GM19043 (cell line): Measurements from ENCODE around the gene TNRC6C.
"Not testable (repeated sequence)": the region's sequence is repeated elsewhere in the genome, so short reads cannot be mapped to it uniquely, and the experiment has no call there.

ENCODE experiments used
- ATAC-seq: cut with Tn5 transposase; IDR thresholded peaks from one replicate; pipeline ENCODE4 v1.9.1; 2021; ENCODE audit warnings: low read depth; ENCODE audit not compliant: unreplicated experiment

Gene TNRC6C

DNA sequence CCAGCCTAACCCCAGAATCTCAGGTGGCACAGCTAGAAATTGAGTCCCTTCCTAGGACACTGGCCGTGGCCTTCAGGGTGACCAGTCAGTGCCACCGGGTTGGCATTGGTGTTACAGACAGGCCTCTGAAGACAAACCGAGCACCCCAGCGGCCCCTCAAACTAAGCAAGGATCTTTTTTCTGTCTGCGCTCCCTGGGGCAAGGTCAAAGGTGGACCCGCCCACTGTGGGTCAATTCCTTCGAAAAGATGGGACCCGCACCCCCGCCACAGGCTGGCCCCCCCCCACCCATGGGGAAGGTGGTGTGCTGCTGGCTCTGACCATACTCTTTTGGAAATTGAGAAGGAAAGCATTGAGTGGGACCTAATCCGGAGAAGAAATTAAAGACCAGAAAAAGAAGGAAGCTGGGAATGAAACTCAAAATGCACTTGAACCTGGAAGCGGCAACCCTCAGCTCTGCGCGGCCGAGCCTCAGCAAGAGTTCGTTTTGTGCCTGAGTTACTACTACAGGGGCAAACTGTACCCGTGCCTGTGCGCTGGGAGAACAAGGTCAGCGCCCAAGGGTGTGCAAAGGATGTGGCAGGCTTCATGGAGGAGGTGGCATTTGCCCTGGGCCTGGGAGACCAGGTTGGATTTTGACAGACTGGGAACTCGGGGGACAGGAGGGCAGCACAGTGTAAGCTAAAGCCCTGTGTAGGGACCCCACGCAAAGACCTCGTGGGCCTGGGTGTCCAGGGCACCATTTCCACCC lies 149.6 kb downstream of the TNRC6C start:
- ATAC-seq: no peak

DNA sequence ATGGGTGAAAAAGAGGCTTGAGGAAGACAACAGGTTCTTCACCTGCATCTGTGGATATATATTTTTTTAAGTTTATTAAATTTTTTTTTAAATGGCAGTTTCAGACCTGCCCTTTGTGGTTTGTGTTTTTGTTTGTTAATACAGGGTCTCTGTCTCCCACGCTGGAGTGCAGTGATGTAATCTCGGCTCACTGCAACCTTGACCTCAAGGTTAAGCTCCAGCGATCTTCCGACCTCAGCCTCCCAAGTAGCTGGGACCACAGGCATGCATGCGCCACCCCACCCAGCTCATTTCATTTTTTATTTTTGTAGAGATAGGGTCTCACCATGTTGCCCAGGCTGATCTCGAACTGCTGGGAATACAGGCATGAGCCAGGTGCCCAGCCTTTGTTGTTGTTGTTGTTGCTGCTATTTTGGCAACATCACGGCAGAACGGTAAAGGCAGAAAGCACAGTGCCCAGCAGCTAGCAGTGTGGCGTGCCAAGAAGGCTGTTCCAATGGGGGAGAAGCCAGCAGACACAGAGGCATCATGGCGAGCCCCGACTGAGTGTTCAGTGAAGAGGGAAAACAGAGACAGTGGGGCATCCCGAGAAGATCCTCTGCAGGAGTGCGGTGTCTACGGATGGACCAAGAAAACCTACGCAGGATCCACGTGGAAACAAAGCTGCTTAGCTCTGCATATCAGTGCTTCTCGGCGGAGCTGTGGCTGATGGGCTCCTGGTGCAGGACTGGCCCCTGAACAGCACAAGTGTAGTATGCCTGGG lies 150.4 kb downstream of the TNRC6C start:
- no peak for ATAC-seq

DNA sequence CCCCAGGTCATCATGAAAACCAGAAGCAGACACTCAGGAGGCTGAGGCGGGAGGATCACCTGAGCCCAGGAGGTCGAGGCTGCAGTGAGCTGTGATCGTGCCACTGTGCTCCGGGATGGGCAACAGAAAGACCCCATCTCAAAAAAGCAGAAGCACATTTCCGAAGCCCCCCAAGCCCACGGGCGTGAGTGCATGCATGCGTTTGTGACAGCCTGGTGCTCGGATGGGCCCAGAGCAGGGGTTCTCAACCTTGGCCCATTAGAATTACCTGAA lies 150.9 kb downstream of the TNRC6C start:
- no peak for ATAC-seq

DNA sequence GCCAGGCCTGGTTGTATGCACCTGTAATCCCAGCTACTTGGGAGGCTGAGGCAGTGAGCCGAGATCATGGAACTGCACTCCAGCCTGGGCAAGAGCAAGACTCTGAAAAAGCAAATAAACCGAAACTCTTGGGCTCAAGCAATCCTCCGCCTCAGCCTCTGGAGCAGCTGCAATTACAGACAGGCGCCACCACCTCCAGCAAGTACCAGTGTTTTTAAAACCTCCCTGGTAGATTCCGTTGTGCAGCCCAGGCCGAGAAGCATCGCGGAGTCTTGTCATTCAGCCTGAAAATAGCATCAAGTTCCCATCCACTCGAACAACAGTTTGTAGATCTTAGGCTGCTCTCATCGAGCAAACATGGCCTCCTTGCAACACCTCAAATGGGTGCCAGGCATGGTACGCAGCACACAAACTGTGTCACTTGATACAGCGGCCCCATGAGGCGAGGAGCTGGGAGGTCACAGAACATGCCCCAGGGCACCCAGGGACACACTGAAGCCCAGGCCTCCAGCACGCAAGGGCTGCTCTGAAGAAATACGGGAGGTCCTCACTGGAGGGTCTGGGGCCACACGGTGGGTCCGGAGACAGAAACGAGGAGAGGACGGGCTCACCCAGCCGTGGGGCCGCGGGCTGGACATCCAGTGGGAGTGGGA lies 152.0 kb downstream of the TNRC6C start:
- ATAC-seq: no peak

DNA sequence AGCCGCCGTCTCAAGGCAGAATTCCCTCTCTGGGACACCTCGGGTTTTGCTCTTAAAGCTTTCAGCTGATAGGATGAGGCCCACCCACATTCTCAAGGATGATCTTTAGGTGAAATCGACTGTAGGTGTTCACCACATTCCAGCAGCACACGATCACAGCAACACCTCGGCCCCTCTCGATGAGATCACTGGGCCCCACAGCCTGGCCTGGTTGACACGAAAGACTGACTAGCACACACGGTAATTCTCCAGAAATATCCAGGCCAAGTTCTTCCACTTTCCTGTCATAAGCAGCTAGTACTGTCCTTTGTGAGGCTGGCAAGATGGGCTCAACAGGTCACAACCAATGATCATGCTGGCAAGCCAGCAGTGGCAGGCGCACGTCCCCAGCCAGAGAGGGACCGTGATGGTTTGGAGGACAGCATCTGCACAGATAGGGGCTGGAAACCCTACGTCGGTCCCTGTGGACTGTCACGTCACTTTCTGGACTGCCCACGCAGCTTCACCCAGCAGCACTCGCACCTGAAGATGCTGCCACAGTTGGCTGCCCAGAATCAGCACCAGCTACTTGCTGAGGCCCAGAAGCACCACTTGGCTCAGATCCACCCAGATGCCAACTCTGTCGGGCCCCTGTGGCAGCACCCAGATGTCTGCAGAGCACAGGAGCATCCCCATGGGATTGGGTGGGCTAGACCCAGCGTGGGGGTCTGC lies 152.7 kb downstream of the TNRC6C start:
- ATAC-seq: no peak

DNA sequence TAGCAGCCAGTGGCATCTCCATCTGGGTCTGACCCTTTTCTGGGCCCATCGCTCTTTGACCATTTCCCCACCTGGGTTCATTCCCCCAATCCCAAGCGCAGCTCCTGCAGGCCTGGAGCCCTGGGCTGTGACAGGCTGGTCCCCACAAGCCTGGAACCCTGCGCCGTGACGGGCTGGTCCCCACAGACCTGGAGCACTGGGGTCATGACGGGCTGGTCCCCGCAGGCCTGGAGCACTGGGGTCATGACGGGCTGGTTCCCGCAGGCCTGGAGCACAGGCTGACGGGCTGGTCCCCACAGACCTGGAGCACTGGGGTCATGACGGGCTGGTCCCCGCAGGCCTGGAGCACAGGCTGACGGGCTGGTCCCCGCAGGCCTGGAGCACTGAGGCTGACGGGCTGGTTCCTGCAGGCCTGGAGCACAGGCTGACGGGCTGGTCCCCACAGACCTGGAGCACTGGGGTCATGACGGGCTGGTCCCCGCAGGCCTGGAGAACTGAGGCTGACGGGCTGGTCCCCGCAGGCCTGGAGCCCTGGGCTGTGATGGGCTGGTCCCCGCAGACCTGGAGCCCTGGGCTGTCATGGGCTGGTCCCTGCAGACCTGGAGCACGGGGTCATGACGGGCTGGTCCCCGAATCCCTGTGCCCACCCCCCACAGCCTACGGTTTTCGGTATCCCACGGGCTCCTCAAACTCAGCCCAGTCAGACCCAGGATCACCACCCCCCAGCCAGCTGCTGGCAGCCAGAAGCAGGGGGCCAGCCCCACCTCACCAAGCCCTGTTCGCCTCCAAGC lies 153.4 kb downstream of the TNRC6C start:
- no peak for ATAC-seq

DNA sequence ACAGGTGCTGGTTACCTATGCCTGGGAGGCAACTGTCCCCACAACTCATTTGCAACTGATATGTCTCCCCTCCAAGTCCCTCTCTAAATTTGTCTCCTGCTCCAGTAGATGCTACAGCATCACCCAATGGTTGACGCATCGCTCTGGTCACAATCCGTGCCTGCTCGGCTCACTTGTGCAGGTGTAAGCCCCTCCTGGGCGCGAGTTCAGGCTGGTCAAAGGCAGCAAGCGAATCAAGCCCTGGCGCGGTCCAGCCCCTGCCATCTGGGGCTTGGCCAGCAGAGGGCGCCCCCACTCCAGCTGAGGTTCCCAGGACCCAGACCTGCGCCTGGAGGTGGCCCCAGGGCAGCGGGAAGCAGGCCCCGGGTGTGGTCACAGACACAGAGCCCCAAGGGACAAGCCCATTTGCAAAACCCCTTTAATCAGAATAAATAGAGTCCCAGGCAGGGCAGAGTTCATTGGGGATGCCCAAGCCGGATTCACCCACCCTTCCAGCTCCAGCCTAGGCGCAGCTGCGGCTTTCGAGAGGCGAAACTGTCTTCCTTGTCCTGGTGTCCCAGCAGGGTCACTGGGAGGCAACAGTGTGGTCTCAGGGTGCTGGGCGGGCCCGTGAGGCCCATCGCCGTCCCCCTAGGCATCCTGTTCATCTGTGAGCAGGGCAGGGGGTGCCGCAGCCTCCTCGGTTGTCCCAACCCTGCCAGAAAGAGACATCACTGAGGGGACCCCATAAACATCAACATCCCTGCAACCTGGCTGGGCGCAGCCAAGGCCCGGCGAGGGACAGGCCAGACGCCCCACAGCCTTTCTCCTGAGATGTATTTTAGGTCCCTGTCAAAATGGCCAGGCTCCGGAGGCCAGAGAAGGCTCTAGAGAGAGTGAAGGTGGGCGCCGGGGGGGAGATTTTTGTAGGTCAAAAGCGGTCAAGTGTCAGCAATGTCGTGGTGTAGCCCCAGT lies 154.3 kb downstream of the TNRC6C start:
- ATAC-seq: no peak

DNA sequence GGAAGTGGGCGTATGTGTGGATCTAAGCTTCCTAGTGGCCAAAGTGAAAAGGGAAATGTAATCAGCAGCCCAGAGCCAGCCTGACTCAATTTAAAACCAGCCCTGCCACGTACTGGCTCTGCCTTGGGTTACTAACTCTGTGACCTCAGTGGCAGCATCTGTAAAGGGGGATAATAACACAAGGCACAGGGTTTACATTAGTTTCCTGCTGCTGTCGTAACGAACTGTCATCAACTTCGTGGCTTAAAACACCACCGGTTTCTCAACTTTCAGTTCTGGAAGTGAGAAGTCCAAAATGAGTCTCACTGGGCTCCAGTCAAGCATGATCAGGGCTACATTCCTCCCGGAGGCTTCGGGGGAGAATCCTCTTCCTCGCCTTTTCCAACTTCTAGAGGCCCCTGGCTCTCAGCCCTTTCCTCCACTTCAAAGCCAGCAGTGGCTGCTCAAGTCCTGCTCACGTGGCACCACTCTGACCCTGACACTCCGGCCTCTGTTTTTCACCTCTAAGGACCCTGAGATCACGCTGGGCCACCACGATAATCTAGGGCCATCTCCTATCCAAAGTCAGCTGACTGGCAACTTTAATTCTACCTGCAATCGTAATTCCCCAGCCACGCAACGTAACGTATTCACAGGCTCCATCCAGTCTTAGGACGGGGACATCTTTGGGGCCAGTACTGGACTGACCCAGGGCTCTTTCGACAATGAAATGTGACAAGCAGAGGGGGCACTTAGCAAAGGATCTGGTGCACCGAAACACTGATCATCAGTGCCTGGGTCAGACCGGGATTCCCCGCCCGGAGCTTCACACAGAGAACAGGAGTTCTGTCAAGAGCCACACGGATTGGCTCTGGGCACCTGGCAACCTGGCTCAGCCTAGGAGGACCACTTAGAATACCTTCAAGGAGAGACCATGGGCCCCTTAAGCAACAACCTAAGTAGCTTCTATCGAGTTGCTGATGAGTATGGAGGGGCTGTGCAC lies 155.6 kb downstream of the TNRC6C start:
- no peak for ATAC-seq

DNA sequence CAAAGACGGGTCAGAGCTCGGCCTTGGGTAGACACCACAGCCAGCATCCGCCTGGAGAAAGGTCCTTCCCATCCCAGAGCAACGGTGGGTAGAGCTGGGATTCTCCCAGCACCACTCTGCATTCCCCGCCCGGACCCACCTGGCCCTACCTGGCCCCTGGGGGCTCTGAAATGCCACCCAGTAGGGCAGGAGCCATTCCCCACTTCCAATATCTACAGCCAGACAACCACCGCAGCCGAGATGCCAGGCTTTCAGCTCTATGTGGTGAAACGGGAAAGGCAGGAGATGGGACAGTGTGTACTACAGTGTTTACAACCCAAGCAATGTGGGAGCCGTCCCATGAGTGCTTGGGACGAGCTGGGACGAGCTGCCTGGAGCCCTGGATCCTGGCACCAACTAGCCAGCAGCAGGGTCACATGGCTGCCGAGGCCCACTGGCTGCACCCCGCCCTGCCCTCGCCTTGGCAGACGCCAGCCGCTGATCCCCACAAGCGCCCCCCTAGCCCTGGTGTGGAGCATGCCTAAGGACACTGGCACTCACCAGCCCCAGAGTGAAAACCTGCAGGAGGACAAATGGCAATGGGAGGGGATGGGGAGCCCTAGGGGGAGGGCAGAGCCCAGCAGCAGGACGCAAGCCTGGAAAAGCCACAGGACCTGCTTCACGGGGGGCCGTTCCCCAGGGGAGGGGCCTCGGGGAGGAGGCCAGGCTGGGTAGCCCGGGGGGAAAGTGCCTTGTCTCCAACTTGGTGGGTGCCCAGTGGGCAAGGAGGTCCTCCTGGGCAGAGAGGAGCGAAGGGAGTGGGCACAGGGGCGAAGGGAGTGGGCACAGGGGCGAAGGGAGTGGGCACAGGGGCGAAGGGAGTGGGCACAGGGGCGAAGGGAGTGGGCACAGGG lies 156.6 kb downstream of the TNRC6C start:
- no peak for ATAC-seq

DNA sequence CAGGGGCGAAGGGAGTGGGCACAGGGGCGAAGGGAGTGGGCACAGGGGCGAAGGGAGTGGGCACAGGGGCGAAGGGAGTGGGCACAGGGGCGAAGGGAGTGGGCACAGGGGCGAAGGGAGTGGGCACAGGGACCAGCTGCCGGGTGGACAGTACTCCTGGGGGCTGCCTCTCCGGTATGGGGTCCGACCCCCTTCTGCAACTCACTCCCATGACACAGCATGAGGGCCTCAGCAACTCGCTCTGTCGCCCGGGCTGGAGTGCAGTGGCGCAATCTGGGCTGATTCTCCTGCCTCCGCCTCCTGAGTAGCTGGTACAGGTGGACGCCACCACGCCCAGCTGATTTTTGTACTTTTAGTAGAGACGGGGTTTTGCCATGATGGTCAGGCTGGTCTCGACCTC lies 157.3 kb downstream of the TNRC6C start:
- ATAC-seq: not testable (repeated sequence)

DNA sequence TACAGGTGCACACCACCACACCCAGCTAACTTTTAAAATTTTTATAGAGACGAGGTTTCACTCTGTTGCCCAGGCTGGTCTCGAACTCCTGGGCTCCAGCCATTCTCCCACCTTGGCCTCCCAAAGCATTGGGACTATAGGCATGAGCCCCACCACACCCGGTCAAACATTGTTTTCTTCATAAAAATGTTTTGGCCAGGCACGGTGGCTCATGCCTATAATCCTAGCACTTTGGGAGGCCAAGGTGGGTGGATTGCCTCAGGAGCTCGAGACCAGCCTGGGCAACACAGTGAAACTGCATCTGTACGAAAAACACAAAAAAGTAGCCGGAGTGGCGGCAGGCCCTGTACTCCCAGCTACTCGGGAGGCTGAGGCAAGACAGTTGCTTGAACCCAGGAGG lies 157.9 kb downstream of the TNRC6C start:
- ATAC-seq: no peak

DNA sequence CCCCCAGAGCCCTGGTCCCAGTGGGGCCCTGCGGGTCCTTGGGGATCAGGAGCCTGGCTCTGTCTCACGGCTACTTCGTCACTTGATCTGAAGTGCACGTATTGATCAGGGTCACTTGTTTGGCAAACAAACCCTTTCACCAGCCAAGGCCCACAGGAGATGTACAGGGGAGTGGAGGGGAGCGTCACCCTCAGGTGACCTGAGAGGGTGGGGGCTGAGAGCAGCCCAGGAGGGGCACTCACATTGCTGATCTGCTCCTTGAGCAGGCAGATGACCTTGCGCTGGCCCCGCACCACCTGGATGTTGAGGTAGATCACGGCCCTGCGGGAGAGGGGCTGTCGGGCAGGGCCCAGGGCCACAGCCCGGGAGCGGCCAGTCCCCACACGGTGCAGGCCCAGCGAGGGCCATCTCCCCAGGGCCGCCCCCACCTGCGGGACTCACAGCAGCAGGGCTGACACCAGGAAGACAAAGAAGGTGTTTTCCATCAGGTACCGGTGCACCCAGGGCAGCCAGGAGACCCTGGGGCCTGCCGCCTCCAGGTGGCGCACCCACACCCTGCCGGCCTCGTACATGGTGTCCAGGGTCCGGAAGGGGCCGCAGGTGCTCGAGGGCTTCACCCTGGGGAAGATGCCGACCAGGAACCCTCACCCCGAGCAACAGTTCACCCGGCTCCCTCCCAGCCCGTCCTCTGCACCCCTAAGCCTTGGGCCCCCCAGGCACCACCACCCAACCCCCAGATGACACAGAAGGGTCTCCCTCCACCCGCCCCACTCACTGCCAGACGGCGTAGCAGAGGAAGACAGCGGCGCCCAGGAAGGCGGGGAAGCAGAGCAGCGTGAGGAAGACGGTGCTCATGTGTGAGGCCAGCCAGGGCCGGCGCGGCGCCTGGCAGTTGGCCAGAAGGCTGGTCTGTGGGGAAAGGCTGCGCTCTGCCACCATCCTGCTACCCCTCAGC lies 158.8 kb downstream of the TNRC6C start:
- ATAC-seq: no peak

DNA sequence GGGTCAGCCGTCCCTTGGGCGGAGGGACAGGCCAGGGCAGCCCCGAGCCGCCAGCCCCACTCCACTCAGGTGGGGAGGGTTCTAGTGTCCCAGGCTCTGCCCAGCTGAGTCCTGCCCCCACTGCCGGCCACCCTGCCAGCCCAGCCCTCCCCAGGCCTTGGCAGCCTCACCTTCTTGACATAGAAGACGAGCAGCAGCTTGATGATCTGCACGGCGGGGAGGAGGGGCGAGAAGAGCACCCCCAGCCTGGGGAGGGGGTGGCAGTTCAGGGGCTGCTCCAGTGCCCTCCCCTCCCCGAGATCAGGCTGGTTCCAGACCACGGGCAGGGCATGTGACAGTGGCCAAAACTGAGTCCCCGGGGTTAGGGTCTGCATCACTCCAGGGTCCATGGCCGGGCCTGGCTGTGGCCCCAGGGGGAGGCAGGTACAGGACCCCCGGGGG lies 160.3 kb downstream of the TNRC6C start:
- ATAC-seq: no peak

DNA sequence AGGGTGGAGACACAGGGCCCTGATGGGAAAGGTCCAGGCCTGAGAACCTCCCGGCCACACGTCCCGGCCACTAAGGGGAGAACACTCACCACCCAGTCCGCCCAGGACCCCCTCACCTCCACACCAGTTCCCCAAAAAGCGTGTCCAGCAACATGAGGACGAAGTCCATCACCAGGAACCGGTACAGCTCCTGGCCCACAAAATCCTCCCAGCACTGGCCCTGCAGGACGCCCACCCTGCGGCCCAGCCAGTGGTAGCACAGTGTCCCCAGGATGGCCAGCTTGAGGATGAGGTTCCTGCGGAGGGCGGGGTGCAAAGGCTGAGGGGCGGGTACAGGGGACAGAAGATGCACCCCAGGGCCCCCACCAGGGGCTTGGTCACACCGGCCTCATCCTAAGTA lies 162.0 kb downstream of the TNRC6C start:
- no peak for ATAC-seq

DNA sequence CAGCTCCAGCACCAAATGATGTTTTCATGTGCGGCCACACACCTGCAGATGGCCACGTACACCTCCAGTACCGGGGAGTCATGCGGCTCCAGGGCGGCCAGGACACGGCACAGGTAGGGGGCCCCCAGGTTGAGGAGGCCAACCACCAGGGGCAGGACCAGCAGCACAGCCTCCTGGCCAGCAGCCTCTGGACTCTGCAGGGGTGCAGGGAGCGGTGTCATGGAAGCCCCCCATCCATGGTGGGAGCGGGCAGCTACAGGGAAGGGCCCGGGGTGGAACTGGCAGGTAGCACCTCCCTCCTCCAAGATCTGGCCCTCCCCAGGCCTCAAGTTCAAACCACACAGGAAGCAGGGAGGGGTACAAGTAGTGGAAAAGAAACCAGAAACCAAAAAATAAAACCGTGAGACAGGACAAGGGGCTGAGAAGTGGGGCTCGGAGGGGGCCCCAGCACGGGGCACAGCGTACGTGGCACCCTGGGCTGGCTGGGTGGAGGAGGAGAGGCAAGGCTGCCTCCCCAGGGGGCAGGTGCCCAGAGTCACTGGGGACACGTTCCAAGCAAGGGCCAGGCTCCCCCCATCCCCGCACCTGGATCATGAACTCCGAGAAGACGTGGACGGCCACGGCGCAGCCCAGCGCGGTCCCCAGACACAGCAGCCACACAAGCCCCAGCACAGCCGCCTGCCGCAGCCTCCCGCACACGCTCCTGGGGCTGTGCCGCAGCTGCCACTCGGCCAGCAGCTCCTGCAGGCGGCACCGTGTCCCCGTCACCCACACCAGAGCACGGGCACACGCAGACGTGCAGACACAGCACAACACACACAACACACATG lies 162.7 kb downstream of the TNRC6C start:
- ATAC-seq: no peak
